NCI-H1436 (cell line): ENCODE measurements around the gene TERT.
"Not testable (repeated sequence)": the region's sequence is repeated elsewhere in the genome, so short reads cannot be mapped to it uniquely, and the experiment has no call there.

Experiments
- DNase-seq: peaks from one replicate; lab custom pipeline; 2025; lab: John Stamatoyannopoulos, UW

The TERT gene

DNA sequence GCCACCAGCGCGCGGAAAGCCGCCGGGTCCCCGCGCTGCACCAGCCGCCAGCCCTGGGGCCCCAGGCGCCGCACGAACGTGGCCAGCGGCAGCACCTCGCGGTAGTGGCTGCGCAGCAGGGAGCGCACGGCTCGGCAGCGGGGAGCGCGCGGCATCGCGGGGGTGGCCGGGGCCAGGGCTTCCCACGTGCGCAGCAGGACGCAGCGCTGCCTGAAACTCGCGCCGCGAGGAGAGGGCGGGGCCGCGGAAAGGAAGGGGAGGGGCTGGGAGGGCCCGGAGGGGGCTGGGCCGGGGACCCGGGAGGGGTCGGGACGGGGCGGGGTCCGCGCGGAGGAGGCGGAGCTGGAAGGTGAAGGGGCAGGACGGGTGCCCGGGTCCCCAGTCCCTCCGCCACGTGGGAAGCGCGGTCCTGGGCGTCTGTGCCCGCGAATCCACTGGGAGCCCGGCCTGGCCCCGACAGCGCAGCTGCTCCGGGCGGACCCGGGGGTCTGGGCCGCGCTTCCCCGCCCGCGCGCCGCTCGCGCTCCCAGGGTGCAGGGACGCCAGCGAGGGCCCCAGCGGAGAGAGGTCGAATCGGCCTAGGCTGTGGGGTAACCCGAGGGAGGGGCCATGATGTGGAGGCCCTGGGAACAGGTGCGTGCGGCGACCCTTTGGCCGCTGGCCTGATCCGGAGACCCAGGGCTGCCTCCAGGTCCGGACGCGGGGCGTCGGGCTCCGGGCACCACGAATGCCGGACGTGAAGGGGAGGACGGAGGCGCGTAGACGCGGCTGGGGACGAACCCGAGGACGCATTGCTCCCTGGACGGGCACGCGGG, at the start of gene TERT:
Gene TERT, minus strand, starts transcription at position 234 of the 815 bp plus-strand sequence. Its CDS starts 79 bp downstream, at position 155.
- no peak for DNase-seq

DNA sequence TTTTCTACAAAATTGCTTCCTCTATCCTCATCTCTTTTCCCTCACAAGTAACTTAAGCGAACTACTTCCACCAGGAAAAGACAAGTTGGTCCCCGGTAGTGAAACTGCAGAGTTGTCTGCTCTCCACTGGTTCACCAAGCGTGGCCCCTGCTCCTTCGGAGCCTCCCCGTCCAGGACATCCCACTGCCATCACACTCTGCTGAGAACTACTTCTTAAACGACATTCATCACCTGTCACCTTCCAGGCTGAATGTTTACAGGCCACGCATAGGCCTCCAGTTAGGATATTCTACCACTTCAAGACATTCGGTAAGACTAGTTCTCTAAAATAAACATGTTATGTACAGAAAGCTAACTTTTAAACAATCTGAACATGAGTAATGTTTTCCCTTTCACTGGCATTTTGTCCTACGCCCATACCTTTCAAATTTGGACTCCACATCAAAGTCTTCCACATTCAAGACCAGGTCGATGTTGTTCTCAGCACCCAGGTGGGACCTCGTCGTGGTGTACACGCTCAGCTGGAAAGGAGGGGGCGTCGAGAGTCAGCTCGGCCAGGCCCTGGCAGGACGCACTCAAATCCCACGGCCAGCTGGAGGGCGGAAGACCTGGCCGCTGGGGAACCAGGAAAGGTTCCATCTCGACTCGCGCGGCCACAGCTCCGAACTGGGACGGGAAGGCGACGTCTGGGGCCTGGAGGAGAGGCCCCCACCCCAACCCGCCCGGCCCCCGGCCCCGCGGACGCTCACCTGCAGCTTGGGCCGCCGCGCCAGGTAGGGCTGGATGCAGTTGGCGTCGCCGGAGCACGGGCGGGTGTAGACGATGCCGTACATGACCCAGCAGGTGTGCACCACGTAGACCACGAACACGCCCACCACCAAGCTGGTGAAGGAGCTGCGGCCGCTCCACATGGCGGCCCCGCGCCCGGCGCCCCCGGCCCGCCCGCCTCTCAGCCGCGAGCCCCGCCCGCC, 49.3 kb upstream of the TERT start:
- no peak for DNase-seq

DNA sequence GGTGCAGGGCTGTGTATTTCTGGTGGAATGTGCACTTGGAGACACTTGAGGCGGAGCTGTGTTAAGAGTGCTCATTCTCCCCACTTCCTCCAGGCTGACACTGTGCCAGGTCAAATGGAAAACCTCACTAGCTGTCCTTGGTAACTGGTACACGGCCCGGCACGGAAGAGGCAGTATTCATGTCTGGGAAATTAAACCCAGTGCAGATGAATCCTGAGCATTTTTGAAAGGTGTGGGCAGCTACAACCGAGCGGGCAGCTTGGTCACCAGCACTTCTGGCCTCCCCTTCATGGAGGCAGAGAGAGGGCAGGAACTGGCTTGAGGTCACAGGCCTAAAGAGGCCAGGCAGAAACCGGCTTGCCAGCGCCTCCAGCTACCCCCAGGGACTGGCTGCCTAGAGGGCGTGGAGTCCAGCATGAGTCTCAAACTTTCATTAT, 48.5 kb upstream of the TERT start:
- no peak for DNase-seq

DNA sequence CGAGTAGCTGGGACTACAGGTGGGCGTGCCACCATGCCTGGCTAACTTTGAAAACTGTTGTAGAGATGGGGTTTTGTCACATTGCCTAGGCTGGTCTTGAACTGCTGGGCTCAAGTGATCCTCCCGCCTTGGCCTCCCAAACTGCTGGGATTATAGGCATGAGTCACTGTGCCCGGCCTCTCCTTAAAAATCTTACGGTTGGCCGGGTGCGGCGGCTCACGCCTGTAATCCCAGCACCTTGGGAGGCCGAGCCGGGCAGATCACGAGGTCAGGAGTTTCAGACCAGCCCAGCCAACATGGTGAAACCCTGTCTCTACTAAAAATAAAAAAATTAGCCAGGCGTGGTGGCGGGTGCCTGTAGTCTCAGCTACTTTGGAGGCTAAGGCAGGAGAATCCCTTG, 47.8 kb upstream of the TERT start:
- DNase-seq: not testable (repeated sequence)

DNA sequence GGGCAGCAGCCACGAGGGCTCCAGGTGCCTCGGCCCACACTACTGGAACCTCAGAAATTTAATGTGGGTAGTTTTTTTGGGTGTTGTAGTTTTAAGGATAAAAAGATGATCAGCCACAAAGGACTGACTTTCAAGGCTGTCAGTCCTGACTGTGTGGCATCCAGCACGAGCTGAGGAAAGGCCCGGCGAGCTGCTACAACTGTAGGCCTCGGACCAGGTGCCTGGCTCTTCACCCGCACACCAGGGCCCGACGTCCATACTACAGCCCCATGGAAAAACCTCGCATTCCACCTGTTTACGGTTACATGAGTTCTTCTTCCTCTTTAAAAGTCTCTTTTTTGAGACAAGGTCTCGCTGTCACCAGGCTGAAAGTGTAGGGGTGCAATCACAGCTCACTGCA, 47.4 kb upstream of the TERT start:
- no peak for DNase-seq

DNA sequence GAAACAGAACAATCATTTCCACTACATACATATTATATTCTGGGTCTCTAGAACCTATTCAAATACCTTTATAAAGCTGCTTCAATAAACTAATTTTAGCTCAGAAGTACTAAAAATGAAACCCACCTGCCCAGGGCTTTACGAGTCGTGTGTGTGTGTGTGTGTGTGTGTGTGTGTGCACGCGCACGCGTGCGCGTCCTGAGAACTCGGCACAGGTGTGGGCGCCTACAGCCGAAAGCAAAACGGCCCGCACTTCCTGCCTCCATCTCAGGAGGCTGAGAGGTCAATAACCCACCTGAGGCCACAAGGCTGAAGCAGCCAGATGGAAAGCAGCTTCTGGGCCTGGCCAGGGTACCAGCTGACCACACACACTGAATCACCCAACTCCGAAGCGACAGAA, 47.0 kb upstream of the TERT start:
- no peak for DNase-seq

DNA sequence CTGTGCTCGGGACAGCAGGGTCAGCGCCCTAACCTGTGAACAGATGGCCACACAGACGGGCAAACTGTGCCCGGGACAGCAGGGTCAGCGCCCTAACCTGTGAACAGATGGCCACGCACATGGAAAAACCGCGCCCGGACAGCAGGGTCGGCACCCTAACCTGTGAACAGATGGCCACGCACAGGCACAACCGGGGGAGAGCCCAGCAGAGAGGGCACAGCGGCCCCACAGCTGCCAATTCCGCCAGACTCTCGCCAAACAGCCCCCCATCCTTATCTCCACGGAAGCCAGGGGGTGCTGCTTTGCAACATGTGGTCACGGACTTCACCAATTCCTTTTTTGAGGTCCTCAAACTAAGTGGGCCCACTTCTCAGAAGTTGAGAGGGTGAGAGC, 44.9 kb upstream of the TERT start:
- DNase-seq: not testable (repeated sequence)

DNA sequence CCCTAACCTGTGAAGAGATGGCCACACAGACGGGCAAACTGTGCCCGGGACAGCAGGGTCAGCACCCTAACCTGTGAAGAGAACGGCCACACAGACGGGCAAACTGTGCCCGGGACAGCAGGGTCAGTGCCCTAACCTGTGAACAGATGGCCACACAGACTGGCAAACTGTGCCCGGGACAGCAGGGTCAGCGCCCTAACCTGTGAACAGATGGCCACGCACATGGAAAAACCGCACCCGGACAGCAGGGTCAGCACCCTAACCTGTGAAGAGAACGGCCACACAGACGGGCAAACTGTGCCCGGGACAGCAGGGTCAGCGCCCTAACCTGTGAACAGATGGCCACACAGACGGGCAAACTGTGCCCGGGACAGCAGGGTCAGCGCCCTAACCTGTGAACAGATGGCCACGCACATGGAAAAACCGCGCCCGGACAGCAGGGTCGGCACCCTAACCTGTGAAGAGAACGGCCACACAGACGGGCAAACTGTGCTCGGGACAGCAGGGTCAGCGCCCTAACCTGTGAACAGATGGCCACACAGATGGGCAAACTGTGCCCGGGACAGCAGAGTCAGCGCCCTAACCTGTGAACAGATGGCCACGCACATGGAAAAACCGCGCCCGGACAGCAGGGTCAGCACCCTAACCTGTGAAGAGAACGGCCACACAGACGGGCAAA, 44.4 kb upstream of the TERT start:
- DNase-seq: not testable (repeated sequence)

DNA sequence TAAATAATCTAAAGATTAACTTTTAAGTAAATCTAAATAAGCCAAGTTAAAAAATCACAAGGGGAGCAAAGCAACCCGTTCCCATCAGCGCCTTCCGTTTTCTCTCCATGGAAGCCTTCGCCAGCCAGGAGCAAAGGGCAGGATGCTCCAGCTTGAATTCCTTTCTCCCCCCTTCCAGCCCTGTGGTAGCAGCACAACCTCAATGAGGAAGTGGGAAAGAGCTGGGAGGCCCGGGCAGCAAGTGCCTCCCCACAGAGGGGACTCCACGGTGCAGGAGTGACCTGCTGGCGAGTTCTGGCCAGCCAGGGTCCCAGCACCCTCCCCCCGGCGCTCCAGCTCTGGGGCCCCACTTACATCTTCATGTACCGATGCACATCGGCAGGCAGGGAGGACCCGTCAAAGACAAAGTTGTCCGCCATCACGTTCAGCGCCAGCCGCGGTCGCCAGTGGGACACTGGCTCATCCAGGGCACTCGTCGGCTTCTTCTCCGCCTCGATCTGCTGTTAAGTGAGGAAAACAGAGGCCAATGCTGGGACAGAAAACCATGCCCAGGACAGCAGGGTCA, 43.7 kb upstream of the TERT start:
- no peak for DNase-seq

DNA sequence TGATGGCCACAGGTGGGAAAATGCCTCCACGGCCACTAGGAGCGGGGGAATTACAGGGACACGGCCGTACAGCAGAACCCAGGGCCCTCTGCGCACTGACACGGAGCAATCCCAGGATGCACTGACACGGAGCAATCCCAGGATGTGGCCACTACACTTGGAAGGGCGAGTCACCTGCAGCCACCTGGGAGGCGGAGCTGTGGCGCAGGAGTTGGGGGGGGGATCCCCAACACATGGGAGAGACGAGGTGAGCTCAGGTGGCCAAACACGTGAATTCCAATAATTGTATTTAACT, 43.3 kb upstream of the TERT start:
- no peak for DNase-seq

DNA sequence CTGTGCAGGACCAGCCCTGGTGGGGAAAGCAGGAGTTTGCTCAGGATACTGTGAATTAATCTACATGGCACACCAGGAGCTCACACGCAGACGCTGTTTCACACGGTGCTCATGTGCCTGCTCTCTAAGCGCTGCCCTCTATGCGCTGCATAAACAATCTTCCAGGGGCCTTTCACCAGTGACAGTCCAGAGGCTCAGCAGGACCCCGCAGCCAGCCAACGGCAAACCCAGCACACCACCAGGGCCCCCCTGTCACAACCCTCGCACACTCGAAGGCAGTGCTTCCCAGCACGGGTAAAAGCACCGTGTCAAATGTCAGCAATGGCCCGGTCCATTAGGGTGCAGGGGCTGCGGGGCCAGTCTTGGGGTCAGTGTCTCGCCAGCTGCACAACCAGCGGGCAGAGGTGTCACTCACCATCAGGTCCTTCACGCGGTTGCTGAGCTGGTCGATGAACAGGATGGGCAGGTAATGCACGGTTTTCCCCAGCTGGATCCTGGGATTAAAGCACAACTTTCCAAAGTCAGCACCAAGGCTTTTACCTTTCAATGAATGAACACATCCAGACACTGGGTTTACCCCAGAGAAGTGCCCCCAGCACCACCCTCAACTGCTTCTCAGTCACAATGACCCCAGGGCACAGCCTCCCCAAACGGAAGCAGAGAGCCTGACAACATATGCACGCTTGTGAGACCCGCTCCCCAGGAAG, 42.8 kb upstream of the TERT start:
- no peak for DNase-seq

DNA sequence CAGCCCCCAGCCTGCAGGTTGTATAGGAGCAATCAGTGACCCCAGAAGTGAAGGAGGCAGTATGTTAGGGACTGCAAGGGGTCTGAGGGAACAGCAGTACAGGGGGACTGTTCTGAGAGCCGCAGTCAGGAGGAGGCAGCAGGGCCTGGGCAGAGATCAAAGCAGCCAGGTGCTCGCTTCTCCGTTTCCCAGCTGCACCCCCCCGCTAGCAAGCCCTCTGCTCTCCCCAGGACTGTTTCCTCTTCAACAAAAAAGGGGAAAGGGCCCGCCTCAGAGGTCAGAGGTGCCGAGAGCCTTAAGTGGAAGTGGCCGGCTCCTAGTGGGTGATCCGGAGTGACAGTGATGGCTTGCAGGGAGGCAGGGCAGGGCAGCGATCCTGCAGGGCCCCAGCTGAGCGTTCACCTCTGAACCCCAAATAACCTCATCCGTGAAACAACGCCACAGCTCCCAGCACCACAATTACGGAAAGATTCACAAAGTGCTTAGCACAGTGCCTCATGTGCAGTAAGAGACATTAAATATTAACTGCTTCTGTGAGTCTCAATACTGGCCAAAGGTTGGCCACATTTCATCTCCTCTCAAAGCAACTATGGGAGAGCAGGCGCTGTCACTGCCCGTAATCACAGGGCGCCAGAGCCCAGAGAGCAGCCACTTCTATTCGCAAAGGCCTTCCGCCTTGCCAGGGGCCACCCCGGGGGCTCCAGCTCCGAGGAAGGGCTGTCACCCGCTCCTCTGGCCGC, 42.1 kb upstream of the TERT start:
- no peak for DNase-seq

DNA sequence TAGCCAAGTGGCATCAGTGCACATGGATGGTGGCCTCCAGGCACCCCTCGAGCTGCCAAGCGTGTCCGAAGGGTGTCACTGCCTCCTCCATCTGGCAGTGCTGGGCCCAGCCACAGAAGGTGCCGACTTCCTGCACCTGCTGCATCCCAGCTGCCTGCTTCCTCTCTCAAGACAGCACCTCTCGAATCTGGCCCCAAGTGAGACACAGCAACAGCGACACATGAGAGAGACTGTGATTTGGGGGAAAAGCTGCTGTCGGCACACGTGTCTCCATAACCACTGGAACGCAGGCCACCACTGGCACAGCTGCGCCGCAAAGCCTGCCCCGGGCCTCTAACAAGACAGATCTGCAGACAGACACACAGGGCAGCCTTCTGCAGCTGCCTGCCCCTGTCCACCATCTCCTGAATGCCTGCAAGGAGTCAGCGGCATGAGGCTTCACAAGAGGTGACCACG, 41.3 kb upstream of the TERT start:
- no peak for DNase-seq

DNA sequence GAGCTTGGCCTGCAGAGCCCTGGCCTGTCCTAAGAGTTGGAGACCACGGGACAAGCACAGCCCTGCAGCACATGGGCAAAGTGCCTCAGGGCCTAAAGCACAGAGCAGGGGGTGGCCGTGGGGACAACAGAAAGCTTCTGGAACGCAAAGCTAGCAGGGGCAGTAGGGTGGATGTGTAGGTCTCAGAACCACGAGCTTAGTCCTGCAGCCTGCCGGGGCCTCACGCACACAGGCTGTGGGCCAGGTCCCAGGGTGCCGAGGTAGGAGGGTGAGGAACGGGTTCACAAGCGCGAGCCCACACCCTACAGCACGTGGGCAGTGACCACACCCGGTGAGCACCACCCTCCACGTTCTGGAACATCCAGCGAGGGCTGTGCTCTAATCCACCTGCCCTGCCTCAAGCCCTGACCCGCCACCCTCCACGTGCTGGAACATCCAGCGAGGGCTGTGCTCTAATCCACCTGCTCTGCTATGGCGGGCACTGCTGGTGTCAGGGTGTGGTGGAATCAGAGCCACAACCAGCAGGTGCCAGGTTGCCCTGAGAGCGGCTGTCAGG, 40.8 kb upstream of the TERT start:
- no peak for DNase-seq

DNA sequence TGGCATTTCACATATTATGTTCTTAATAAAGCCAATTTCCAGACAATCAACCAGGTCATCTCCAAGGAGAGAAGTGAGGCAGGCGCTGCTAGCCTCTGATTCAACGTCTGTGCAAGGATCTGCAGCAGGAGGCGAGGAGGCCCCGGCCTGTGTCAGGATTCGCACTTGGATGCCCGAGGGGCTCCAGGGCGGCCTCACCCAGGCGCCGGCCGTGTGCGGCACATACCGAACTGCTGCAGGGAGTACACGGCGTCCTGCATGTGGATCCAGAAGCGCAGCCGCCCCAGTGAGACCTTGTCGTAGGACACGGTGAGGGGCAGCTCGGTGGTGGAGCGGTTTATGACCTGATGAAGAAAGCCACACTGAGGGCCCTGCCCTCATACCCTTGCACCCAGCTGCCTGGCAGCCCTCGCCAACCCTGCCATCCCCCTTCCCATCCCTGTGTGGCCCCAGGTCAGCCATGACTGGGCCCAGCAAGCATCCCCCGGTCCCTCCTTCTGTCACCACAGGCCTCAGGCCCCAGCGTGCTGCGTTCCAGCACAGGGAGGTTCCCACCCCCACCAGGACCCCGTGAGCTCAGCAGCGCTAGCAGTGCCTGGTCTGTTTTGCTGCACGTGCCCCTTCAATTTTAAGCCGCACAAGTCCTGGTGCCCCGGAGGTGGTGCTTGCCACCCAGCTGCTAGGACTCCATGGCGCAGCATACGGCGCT, 40.1 kb upstream of the TERT start:
- no peak for DNase-seq

DNA sequence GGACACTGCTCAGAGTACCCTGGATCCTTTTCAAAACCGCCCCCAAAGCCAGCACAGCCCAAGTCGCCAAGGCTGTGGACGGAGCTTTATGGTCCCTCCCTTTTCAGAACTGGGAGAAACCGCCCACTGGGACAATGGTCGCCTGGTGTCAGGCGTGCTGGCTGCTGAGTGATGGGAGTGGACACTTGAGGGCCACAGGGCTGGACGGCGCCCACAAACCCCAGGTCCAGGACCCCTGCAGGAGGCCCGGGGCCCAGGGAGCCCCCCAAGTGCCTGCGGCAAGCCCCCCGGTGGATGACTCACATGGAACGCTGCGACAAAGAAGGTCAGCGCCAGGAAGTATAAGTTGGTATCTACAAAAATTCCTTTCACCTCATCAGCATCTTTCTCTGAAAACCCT, 39.1 kb upstream of the TERT start:
- DNase-seq: no peak

DNA sequence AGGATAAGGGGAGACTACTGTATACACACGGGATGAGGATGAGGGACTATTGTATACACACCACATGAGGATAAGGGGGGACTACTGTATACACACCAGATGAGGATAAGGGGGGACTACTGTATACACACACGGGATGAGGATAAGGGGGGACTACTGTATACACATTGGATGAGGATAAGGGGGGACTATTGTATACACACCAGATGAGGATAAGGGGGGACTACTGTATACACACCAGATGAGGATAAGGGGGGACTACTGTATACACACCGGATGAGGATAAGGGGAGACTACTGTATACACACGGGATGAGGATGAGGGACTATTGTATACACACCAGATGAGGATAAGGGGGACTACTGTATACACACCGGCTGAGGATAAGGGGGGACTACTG, 38.4 kb upstream of the TERT start:
- DNase-seq: not testable (repeated sequence)

DNA sequence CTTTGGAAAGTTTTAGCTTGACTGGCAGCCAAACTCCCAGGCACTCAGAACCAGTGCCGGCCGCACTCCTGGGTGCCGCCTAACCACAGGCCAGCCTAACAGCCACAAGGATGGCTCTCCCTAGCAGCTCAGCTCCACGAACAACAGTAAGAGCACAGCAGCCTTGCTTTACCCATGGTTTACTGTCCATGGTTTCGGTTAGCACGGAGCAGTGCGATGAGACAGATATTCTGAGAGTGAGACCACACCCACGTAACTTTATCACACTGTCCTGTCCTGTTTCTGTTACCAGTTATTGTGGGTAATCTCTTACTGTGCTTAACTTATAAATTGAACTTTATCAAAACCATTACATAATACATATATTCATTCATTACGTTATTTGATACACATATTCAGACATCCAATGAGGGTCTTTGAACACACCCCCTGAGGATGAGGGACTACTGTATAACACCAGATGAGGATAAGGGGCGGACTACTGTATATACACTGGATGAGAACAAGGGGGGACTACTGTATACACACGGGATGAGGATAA, 37.7 kb upstream of the TERT start:
- no peak for DNase-seq

DNA sequence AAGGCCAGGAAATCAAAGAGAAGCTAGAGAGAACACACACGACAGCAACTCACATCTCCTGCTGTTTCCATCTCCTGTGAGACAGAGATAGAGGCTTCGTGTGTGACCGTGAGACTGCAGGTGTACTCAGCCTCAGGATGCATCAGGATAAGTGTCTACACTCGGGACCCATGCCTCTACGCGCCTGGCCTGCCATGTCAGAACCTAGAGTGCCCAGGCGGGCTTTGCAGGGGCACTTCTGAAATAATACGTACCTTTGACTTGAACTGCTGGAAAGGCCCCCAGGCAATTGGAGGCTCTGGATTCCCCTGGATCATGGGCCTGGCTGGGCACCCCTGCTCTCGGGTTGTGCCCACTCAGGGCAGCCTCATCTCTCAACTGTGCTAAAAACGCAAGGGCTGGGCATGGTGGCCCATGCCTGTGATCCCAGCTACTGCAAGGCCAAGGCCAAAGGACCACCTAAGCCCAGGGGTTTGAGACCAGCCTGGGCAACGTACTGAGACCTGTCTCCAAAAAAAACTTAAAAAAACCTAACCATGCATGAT, 37.1 kb upstream of the TERT start:
- DNase-seq: no peak
